ENCODE data around the gene OR5A1. TPM values are rescaled to one million over a fixed set of nuclear protein-coding genes. Genes with fewer than 3 reads are reported as not detected.

OR5A1 gene
- total and polyA plus RNA-seq, 12 donors, result not detected

DNA sequence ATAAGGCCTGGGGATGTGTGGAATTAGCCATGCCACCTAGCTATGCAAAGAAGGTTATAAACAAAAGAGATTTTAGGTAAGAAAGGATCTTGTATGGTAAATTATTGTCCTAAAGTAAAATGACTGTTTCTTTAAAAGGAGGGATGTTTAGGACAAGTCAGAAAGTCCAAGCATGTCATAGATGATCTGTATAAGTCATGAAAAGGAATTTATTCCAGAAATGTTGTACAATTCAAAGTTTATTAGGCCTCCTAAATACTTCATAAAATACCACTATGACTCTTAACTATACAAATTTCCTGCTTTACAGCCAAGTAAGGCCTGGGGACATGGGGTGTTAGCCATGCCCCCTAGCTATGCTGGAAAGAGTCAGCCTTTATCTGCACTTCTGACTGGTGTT, 32.7 kb upstream of the OR5A1 start:
- intact Hi-C loops (cut with DNase I), result no loop called here
- no peak for ATAC-seq
- H3K4me1 ChIP-seq, result no peaks in the 10 kb centered on the region
- TF ChIP-seq, protein P1, sequence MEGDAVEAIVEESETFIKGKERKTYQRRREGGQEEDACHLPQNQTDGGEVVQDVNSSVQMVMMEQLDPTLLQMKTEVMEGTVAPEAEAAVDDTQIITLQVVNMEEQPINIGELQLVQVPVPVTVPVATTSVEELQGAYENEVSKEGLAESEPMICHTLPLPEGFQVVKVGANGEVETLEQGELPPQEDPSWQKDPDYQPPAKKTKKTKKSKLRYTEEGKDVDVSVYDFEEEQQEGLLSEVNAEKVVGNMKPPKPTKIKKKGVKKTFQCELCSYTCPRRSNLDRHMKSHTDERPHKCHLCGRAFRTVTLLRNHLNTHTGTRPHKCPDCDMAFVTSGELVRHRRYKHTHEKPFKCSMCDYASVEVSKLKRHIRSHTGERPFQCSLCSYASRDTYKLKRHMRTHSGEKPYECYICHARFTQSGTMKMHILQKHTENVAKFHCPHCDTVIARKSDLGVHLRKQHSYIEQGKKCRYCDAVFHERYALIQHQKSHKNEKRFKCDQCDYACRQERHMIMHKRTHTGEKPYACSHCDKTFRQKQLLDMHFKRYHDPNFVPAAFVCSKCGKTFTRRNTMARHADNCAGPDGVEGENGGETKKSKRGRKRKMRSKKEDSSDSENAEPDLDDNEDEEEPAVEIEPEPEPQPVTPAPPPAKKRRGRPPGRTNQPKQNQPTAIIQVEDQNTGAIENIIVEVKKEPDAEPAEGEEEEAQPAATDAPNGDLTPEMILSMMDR (IDR thresholded peaks at IDR 0.05), result no peak
- H3K9me3 ChIP-seq, result peaks cover 0 to 34% (median 0%) of the 10 kb centered on the region in 11 donors
- H3K27ac ChIP-seq, result no peak overlapping the region
- H3K36me3 ChIP-seq, result no peaks in the 10 kb centered on the region
- no peaks in the 10 kb centered on the region for H3K27me3 ChIP-seq
- no peak overlapping the region for H3K4me3 ChIP-seq
- no peak for DNase-seq

DNA sequence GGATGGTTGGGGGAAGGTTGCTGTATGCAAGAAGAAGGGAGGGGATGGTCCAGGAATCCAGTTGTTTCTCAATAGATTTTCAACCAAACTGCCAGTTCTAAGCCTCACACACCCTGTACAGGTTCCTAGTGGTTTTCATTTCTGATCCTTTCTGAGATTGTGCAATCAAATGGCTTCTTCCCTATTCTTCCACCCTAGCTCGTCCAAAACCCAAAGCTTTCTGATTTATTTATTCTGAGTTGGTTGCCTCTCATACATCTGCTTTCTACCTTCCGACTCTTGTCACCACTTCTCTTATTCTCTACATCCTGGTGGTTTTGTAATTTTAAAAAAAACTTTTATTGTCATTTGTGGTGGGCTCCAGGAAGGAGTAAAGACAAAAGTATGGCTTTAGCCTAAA, 22.6 kb upstream of the OR5A1 start:
- Histone ChIP-seq H3K27me3 (peaks cover 0 to 15% (median 0%) of the 10 kb centered on the region in 7 donors), H3K36me3 (no peaks in the 10 kb centered on the region), H3K9me3 (peaks cover 0 to 24% (median 2%) of the 10 kb centered on the region in 11 donors), H3K4me3 (no peak overlapping the region), H3K4me1 (peaks cover 0 to 5% (median 0%) of the 10 kb centered on the region in 9 donors), H3K27ac (no peak overlapping the region)
- no peak for DNase-seq
- TF ChIP-seq, protein P1 (IDR thresholded peaks at IDR 0.05), result no peak
- WGBS, 2 donors, result 69 to 70% methylated on average over 2 of the region's 2 CpGs
- ATAC-seq, result no peak
- intact Hi-C loops (cut with DNase I), result no loop called here

DNA sequence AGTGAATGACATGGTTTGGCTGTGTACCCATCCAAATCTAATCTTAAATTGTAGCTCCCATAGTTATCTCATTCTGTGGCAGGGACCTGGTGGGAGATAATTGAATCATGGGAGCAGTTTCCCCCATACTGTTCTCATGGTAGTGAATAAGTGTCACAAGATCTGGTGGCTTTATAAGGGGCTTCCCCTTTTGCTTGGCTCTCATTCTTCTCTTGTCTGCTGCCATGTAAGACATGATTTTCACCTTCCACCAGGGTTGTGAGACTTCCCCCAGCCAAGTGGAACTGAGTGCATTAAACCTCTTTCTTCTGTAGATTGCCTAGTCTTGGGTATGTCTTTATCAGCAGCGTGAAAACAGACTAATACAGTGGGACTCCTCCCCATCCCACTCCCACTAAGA, 21.2 kb upstream of the OR5A1 start:
- TF ChIP-seq, protein P1 (IDR thresholded peaks at IDR 0.05), result no peak
- H3K4me1 ChIP-seq, result peaks cover 0 to 5% (median 0%) of the 10 kb centered on the region in 9 donors
- H3K36me3 ChIP-seq, result no peaks in the 10 kb centered on the region
- H3K27me3 ChIP-seq, result peaks cover 0 to 18% (median 0%) of the 10 kb centered on the region in 7 donors
- no peak overlapping the region for H3K27ac ChIP-seq
- H3K9me3 ChIP-seq, result peaks cover 0 to 9% (median 0%) of the 10 kb centered on the region in 11 donors
- intact Hi-C loops (cut with DNase I), result no loop called here
- DNase-seq, result no peak
- no peak overlapping the region for H3K4me3 ChIP-seq
- no peak for ATAC-seq
- WGBS, 2 donors, result 81 to 85% methylated on average over 1 of the region's 1 CpG

DNA sequence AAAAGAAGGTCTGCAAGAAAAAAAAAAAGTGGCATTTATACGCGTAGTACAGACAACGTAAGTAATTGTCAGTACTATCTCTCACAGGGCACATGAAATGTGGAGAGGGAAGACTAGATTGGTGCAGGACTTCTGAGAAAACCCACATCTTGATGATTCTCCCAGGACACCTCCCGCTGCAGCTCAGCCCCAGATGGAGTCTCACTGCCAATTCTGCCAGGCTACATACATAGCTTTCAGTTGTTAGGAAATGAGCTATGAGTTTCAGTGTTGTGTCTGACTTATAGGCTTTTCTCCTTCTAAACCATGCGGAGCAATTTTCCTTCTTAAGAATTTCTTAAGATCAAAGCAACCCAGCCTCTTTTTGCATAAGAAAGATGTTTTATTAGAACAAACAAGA, 19.7 kb upstream of the OR5A1 start:
- no peak overlapping the region for H3K4me3 ChIP-seq
- no peak overlapping the region for H3K27ac ChIP-seq
- DNase-seq, result no peak
- no peaks in the 10 kb centered on the region for H3K36me3 ChIP-seq
- peaks cover 0 to 18% (median 0%) of the 10 kb centered on the region in 7 donors for H3K27me3 ChIP-seq
- no peak for ATAC-seq
- TF ChIP-seq, protein P1 (IDR thresholded peaks at IDR 0.05), result no peak
- peaks cover 0 to 5% (median 0%) of the 10 kb centered on the region in 9 donors for H3K4me1 ChIP-seq
- intact Hi-C loops (cut with DNase I), result no loop called here
- no peaks in the 10 kb centered on the region for H3K9me3 ChIP-seq
- 89 to 90% methylated on average over 5 of the region's 5 CpGs for WGBS, 2 donors

Data from heart right ventricle (tissue), 16 donors.